ENCODE data around the gene ODC1.

Gene ODC1

GRCh38 chr2:10406016-10406415 is 42.1 kb downstream of the ODC1 start:
- no peak for TF ChIP-seq EZH2 (IDR thresholded peaks at IDR 0.05; ENCODE audit: borderline replicate concordance, low read length)
- TF ChIP-seq, protein P1, sequence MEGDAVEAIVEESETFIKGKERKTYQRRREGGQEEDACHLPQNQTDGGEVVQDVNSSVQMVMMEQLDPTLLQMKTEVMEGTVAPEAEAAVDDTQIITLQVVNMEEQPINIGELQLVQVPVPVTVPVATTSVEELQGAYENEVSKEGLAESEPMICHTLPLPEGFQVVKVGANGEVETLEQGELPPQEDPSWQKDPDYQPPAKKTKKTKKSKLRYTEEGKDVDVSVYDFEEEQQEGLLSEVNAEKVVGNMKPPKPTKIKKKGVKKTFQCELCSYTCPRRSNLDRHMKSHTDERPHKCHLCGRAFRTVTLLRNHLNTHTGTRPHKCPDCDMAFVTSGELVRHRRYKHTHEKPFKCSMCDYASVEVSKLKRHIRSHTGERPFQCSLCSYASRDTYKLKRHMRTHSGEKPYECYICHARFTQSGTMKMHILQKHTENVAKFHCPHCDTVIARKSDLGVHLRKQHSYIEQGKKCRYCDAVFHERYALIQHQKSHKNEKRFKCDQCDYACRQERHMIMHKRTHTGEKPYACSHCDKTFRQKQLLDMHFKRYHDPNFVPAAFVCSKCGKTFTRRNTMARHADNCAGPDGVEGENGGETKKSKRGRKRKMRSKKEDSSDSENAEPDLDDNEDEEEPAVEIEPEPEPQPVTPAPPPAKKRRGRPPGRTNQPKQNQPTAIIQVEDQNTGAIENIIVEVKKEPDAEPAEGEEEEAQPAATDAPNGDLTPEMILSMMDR (IDR thresholded peaks at IDR 0.05; ENCODE audit: low read length): no peak
- no peak overlapping the region for H3K4me3 ChIP-seq (ENCODE audit: low read depth, low read length, poor library complexity, severe bottlenecking)
- peaks cover 34% of the 10 kb centered on the region for H3K4me1 ChIP-seq (ENCODE audit: insufficient read depth, low read length, severe bottlenecking)
- no peak overlapping the region for H3K9ac ChIP-seq (ENCODE audit: low read length)
- H3F3A ChIP-seq (ENCODE audit: insufficient read depth, low read length): peaks cover 4% of the 10 kb centered on the region; the same call in 1 of the 2 replicates
- H3K27ac ChIP-seq (ENCODE audit: low read depth, low read length, poor library complexity, severe bottlenecking): no peak overlapping the region
- H3K9me2 ChIP-seq (ENCODE audit: low read depth, low read length): no peaks in the 10 kb centered on the region
- H4K20me1 ChIP-seq (ENCODE audit: insufficient read depth, low read length): no peaks in the 10 kb centered on the region
- no peaks in the 10 kb centered on the region for H3K36me3 ChIP-seq (ENCODE audit: insufficient read depth, low read length)
- H3K27me3 ChIP-seq (ENCODE audit: insufficient read depth, low read length): no peaks in the 10 kb centered on the region; the same call in 1 of the 2 replicates
- H2AFZ ChIP-seq (ENCODE audit: low read length): no peak overlapping the region
- no peaks in the 10 kb centered on the region for H3K9me3 ChIP-seq (ENCODE audit: low read length)
- no peak overlapping the region for H3K4me2 ChIP-seq (ENCODE audit: low read length)
- no peaks in the 10 kb centered on the region for H3K79me2 ChIP-seq (ENCODE audit: insufficient read depth, low read length)

DNA sequence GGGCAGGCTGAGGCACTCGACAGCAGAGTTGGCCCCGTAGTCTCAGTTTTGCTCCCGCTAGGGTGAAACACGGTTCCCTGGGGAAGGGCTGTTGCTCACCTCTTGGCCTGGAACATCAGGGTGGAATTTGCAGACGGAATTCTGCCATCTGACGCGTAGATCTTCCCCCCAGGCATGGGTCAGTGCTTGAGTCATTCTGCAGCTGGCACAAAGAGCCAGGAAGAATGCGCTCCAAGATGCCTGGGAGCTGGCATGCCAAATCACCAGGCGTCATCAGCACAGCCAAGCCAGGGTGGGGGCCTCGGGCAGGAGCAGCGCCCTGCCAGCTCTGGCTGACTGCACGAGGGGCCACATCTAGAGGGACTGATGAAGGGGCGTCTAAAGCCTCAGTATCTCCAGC is 42.7 kb downstream of the ODC1 start:
- TF ChIP-seq, protein P1 (IDR thresholded peaks at IDR 0.05; ENCODE audit: low read length): no peak
- TF ChIP-seq EZH2 (IDR thresholded peaks at IDR 0.05; ENCODE audit: borderline replicate concordance, low read length): no peak
- no peak overlapping the region for H3K9ac ChIP-seq (ENCODE audit: low read length)
- no peaks in the 10 kb centered on the region for H4K20me1 ChIP-seq (ENCODE audit: insufficient read depth, low read length)
- no peak overlapping the region for H3K4me2 ChIP-seq (ENCODE audit: low read length)
- H3K4me3 ChIP-seq (ENCODE audit: low read depth, low read length, poor library complexity, severe bottlenecking): no peak overlapping the region
- H3K4me1 ChIP-seq (ENCODE audit: insufficient read depth, low read length, severe bottlenecking): peaks cover 28% of the 10 kb centered on the region
- H3K9me2 ChIP-seq (ENCODE audit: low read depth, low read length): no peaks in the 10 kb centered on the region
- no peaks in the 10 kb centered on the region for H3K36me3 ChIP-seq (ENCODE audit: insufficient read depth, low read length)
- no peak overlapping the region for H3K27ac ChIP-seq (ENCODE audit: low read depth, low read length, poor library complexity, severe bottlenecking)
- no peaks in the 10 kb centered on the region for H3K79me2 ChIP-seq (ENCODE audit: insufficient read depth, low read length)
- no peak overlapping the region for H2AFZ ChIP-seq (ENCODE audit: low read length)
- no peaks in the 10 kb centered on the region; the same call in 1 of the 2 replicates for H3K27me3 ChIP-seq (ENCODE audit: insufficient read depth, low read length)
- H3F3A ChIP-seq (ENCODE audit: insufficient read depth, low read length): peaks cover 4% of the 10 kb centered on the region; the same call in 1 of the 2 replicates
- H3K9me3 ChIP-seq (ENCODE audit: low read length): no peaks in the 10 kb centered on the region

GRCh38 chr2:10404324-10405143 is 43.6 kb downstream of the ODC1 start:
- no peaks in the 10 kb centered on the region for H3F3A ChIP-seq (ENCODE audit: insufficient read depth, low read length)

More at GRCh38 chr2:10404324-10405143, 43.6 kb downstream of the ODC1 start:
- no peak overlapping the region for H3K27ac ChIP-seq (ENCODE audit: low read depth, low read length, poor library complexity, severe bottlenecking)
- no peaks in the 10 kb centered on the region for H3K9me2 ChIP-seq (ENCODE audit: low read depth, low read length)
- H3K36me3 ChIP-seq (ENCODE audit: insufficient read depth, low read length): no peaks in the 10 kb centered on the region
- no peaks in the 10 kb centered on the region for H4K20me1 ChIP-seq (ENCODE audit: insufficient read depth, low read length)
- H3K4me2 ChIP-seq (ENCODE audit: low read length): no peak overlapping the region
- H3K9ac ChIP-seq (ENCODE audit: low read length): no peak overlapping the region
- no peaks in the 10 kb centered on the region; the same call in 1 of the 2 replicates for H3K27me3 ChIP-seq (ENCODE audit: insufficient read depth, low read length)
- H3K9me3 ChIP-seq (ENCODE audit: low read length): no peaks in the 10 kb centered on the region
- no peaks in the 10 kb centered on the region for H3K79me2 ChIP-seq (ENCODE audit: insufficient read depth, low read length)
- peaks cover 19% of the 10 kb centered on the region for H3K4me1 ChIP-seq (ENCODE audit: insufficient read depth, low read length, severe bottlenecking)
- H2AFZ ChIP-seq (ENCODE audit: low read length): no peak overlapping the region
- no peak for TF ChIP-seq EZH2 (IDR thresholded peaks at IDR 0.05; ENCODE audit: borderline replicate concordance, low read length)
- TF ChIP-seq, protein P1 (IDR thresholded peaks at IDR 0.05; ENCODE audit: low read length): no peak
- no peak overlapping the region for H3K4me3 ChIP-seq (ENCODE audit: low read depth, low read length, poor library complexity, severe bottlenecking)
